ENCODE measurements around the gene CCNG2. TPM values are rescaled to one million over a fixed set of nuclear protein-coding genes. Genes with fewer than 3 reads are reported as not detected.

CCNG2 gene
- total RNA-seq, 1 donor from 2014 or later: 51.4 TPM

DNA sequence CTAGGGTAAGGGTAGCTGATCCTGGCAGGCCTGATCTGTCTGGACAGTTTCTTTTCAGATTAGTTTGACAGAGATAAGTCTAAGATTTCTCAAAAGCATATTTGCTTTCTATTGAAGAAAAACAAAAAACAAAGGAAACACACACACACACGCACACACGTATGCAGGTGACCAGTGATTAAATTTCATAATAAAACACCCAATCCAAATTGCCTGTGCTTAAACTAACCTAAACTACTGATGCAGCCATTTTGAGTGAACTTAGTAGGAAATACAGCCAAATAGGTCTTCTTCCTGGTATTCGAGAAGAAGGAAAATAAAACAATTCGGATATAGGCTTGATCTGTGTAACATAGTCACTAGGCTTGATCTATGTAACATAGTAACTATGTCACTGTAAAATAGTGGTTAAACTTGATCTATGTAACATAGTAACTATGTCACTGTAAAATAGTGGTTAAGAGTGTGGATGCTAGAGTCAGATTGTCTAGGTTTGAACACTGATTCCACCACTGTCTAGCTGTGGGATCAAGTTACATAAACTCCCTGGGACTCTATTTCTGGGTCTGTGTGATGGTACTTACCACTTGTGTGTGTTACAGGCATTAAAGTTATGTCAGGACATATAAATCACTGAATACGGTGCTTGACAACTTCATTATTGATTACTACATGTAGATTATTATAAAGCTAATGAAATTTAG, 9.8 kb upstream of the CCNG2 start:
- no peak for DNase-seq

DNA sequence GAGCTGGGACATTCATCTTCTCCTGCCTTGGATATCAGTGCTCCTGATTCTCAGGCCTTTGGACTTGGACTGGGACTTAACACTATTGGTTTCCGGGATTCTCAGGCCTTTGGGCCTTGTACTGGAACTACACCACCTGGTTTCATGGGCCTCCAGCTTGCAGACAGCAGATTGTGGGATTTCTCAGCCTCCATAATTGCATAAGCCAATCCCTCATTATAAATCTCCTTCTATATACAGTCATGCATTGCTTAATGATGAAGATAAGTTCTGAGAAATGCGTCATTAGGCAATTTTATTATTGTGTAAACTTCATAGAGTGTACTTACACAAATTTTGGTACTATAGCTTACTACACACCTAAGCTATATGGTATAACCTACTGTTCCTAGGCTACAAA, 8.9 kb upstream of the CCNG2 start:
- DNase-seq: no peak

DNA sequence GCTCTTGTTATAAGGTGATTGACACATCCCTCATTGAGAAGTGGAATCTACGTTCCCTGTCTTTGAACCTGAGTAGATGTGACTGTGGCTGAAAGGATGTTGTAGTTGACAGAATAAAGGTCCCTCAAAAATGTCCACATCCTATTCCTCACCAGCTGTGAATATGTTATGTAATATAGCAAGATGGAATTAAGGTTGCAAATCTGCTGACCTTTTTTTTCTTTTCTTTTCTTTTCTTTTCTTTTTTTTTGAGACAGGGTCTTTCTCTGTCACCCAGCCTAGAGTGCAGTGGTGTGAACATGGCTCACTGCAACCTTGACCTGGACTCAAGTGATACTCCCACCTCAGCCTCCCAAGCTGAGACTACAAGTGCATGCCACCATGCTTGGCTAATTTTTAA, 7.2 kb upstream of the CCNG2 start:
- DNase-seq: no peak

DNA sequence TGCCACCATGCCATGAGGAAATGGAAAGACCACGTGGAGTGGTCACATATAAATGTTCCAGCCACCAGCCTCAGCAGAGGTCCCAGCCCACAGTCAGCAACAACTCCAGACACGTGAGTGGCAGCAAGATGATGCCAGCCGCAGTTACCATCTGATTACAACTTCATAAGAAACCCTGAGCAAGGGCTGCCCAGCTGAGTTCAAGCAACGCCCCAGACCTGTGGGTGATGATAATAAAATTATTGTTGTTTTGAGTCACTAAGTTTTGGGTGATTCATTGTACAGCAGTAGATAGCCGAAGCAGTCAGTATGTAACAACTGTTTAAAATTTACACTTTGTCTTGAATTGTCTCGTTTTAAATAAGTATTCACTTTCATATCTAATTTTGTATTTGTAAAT, 5.8 kb upstream of the CCNG2 start:
- no peak for DNase-seq

DNA sequence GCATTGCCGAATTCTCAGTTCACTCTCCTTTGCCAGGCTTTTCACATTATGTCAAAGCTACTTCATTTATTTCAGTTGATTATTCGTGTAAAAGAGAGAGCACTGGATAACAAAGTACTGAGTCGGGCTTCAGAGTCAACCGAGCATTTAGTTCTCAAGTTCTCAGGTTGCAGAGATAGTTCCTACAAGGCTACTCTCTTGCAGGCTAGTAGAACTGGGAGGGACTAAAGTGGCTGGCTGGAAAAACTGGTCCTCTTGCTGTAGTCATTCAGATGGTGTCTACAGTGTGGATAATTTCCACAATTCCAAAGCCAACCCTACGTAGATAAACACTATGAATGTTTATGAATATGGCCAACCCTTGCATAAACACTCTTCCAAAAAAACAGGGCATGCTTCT, 4.6 kb upstream of the CCNG2 start:
- peak; percentile 3 for DNase-seq

DNA sequence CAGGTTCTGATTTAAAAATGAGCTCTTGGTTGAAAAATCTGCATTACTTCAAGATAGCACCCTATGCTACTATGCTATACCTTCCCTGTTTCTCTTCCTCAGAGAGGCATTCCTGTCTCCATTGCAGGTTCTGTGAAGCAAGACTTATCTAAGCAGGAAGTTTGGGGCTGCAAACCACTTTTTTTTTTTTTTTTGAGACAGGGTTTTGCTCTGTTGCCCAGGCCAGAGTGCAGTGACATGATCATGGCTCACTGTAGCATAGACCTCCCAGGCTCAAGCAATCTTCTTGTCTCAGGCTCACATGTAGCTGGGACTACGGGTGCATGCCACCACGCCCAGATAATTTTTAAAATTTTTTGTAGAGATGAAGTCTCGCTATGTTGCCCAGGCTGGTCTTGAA, 4.0 kb upstream of the CCNG2 start:
- no peak for DNase-seq

DNA sequence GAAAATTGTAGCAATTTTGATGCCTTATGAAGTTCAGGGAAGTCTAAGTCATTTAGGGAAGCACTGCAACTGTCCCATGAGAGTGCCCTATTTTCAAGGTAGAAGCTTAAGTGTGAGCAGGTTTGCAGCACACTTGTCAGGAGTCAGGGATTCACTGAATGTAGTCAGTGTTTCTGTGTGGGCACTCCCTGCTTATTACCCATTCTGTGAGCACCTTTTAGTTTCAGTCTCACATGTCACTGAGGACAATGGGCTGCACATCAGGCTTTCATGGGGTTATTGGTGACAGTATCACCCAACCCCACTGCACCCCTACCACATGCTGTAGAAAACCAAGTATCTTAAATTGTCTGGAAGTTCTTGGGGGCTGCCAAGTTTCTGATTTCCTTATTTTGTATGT, 2.9 kb upstream of the CCNG2 start:
- no peak for DNase-seq

DNA sequence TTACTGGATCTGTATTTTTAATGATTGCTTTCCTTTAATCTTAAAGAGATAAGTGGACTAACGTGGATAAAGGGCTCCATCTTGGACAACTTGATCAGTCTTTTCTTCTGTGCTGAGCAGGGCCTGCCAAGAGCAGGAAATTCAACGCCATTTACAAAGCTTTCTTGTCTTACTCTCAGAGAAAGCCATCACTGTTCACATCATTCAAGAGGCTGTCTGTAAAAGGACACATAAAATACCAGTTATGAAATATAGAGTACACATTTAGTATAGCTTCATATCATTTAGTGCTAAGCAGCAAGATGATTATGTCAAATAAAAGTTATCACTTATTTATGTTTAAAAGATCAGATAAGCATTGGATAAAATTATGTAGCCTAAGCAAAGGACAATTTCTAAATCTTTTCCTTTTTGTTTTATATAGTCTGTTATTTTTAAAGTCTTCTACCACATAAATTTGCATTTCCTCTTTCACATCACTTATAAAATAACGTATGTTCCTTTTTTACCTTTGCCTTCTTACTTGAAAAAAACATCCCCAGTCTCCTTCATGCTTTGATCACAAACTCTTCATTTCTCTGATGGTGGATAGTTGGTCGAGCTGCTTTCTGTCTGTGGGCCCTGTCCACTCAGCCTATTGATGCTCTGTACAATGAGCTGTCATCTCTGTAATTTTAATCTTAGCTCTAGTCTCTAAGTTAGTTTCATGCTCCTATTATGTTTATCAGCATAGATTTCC, 2.1 kb upstream of the CCNG2 start:
- no peak for DNase-seq

DNA sequence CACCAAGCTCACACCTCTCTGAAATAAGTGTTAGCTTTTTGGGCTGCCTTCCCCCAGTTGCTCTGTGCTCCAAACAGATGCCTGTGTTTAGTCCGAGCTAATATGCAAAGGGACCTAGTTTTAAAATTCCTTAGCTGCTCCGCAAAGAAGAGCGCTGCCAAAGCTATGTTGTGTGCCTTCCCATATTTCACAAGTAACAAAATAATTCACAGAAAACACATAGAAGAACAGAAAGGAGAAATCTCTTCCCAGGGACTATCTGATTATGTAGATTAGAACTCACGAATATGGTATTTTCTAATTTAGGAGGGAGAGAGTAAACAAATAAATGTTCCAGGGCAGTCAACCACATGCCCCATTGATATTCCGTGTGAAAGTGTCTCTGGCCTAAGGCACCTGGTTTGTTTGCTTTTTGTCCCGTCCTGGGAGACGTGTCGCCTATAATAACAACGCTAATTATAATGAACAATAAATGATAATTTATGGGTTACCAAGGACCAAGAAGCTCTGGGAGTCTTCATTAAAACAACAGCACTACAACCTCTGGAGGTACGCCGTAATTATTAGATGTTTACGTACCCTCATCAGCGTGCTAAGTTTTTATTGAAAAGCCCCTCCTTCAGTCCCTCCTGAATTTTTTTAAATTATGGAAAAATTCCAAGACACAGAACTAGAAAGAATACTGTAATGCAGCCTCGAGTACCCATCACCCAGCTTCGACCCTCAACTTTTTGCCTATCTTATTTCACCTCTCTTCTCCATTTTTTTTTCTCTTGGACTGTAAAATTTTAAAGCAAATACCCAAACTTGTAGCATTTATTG, 1.2 kb upstream of the CCNG2 start:
- peak; percentile 7 for DNase-seq

DNA sequence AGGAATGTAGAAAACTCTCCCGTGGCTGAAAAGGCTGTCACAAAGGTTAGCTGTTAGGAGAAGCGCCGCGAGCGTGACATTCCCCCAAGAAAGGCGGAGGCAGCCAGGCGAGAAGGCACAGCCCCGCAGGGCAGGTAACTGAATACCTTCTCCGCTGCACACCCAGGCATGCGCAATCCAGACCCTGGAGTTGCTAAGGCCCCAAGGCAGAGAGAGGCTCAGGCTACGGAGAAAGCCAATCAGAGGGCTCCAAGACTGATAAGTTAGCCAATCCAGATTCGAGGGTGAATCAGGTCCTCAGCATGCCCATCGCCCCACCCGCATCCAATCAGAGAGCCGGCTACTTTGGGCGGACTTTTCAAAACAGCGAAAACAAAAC, 485 bp upstream of the CCNG2 start:
- DNase-seq: peak; percentile 99

DNA sequence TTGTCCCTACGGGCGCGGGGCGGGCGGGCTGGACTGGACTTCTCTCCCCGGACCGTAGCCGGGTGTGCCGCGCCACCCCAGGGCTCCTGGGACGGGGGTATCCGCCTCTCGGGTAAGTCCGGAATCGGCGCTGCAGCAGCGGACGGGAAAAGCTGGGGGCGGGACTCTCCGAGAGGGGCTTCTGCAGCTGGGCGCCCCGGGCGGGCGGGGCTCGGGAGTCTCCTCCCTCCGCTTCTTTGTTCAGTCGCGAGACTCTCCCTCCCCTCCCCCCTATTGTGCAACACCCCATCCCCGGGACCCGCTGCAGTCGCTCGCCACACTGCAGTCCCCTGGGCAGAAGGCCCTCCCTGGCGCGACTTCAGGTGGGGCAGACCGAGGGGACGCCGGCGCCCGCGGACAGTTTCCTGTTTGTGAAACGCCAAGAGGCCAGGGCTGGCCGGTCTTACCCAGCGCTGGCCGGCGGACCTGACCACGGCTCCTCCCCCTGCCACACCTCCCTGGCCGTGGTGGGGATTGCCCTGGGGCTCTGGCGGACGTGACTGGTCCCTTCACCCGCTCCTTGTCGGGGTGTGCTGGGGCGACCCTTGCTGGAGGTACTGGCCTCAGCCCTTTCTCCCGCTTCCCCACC, 966 bp downstream of the CCNG2 start:
- peak; percentile 89 for DNase-seq

DNA sequence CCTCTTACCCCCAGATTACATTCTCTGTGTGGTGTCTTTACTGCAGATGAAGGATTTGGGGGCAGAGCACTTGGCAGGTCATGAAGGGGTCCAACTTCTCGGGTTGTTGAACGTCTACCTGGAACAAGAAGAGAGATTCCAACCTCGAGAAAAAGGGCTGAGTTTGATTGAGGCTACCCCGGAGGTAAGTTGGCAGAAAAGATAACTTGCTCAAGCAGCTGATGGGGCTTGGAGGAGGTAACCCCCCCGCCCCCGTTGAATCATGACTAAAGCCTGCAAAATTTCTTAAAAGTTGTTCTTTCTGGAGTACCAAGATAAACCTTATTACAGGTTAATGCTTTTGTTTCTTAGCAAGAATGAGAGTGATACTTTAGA, 1.5 kb downstream of the CCNG2 start:
- no peak for DNase-seq

DNA sequence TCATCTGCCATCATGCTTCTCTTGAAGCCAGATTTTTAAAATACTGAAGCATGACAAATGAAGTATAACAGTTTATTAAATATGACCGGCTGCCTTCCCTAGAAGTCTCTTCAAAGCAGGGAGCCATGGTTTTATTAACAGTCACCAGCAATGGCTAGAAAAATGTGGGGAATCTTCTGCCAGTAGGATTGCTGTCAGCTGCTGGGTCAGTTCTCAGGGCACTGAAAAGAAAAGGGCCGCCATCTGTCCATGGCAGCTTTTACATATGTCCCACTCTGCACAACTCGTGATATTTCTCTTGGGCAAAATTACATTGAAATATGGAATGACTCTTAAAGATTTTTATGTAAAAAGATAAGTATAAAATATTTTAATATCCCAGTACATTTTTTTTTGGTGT, 2.8 kb downstream of the CCNG2 start:
- no peak for DNase-seq

DNA sequence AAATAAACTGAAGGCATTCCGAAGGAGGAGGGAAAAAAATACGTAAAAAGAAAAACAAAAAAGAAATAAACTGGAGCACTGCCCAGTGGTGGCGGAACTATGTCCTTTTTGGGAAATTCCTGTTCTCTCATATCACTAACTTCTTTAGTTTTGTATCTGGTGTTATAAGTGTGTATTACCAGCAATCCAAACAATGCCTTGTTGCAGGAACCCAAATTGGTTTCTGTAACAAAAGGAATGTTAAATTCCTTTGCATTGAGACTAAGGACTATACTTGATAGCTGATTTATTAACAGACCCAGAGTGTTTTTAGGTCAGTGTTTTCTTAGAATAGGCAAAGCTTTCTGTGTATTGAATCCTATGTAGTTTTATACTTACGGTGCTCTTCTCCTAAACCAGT, 6.6 kb downstream of the CCNG2 start:
- DNase-seq: no peak

DNA sequence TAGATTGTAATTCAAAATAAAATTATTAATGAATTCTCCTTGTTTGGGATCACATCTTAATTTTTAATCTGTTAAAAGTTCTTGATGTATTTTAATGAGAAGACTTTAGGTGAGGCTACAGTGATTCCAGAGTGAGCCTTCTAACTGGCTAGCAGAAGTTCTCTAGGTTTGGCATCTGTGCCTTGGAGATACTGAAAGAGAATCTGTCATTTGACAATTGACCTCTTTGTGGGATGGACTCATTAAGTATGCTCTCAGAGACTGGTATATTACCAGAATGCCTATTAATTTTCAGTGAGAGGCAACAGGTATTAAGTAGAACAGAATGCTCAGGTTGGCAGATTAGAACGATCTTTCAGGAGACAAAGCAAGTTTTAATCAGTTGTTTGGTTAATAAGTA, 10.2 kb downstream of the CCNG2 start:
- DNase-seq: no peak

DNA sequence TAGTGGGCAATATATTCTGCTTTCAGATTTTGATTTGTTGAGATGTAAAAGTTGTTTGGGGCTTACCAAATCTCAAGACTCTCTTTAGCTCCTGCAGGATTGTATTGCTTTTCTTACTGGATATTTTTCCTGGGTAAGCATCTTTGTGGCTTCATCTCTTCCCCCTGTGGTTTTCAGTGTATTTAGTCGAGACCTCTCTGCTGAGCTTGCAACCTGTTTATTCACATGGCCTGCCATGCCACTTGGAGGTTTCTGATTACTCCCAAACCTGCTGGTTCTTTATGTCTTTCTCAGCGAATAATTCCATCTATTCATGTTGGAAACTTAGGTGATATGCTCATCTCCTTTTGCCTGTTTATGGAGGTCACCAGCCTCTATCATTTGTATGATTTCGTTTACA, 10.9 kb downstream of the CCNG2 start:
- no peak for DNase-seq

DNA sequence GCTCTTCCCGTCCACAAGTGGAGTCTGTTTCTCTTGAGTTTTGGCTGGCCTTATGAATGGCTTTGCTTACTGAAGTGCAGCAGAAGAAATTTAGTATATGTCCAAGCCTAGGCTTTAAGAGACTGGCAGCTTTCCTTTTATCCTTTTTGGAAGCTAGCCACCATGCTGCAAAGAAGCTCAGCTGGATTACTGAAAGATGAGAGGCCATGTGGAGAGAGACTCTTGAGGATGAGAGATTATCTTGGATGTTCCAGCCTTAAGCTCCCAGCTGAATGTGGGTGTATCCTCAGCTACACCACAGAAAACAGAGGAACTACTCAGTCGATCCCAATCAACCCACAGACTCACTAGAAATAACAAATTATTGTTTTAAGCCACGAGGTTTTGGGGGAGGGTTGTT, 12.5 kb downstream of the CCNG2 start:
- DNase-seq: no peak

DNA sequence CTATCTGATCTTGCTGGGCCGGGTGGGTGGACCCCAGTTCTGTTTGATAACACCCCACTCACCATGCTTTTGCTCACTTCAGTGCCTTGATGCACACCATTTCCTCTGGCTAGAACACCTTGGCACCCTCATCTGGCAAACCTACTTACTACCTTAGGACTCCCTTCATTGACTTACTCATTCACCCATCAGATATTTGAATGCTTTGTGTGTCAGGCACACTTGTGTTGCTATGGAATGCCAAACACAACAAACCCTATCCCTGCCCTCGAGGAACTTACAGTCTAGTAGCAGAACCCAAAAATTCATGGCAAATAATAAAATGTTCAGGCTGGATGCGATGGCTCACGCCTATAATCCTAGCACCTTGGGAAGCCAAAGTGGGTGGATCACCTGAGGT, 13.9 kb downstream of the CCNG2 start:
- DNase-seq: no peak

DNA sequence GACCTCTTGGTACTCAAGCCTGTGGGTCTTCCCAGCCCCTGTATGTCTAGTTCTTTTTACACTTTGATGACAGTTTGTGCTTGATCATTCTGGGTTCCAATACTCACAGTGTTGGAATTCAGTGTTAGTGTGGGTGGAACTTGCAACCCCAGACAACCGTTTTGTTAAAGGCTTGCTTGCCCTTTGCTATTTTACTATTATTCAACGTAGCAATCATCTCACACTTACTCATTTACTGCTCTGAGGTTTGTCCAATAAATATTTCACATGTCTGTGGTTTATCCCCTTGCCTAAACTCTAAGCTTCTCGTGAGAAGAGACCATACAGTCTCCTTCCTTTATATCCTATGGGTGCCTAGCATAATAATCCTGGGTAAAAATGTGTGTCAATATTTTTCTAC, 15.3 kb downstream of the CCNG2 start:
- no peak for DNase-seq

DNA sequence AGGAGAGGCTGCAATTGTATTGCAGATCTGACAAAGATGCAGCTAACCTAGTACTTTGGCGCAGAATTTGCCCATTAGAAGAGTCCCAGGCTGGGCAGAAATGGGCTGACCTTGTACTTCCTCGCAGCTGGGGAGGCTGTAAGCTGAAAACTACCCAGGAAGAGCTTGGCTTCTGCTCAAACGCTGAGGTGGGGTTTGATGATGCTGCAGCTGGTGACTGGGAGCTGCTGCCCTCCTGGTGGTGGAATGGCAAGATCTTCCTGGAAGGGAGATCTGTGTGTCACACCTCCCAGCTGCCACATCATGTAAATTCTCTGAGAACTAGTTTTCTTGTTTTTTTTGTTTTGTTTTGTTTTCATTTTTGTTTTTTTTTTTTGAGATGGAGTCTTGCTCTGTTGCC, 17.4 kb downstream of the CCNG2 start:
- DNase-seq: no peak

DNA sequence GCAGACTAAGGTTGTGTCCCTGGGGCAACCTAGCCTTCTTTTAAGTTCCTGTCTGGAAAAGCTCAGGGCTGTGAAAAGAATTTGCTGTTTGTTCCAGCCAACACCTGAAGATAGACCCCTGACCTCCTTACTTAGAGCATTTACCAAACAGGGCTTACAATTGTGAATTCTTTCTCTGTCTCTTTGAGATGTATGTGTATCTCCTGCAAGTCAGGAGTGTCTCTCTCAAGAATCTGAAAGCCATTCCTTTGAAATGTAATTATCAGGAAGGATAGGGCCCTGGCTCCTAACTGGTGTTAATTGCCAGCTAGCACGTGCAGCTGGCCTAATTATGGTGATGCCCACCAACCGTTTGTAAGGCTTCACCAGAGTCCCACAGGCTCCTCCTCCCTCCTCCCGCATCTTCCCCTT, 18.2 kb downstream of the CCNG2 start:
- DNase-seq: no peak

DNA sequence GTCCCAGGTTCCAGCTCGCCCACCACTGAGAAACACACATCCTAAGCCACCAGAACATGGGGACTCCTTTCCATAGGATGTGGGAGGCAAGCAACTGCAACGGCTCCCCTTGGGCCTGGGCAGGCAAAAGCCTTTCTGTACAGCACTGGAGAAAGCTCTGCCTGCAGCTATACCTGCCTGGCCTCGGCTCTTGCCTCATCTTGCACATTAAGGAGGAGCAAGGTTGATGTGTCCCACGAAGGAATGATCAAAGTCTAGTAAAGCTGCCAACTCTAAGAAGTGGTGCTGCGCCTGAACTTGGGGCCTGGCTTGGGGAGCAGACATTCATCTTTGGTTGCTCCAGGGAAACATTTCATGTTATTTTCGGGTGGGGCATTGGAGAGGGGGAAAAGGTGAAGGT, 19.6 kb downstream of the CCNG2 start:
- no peak for DNase-seq

DNA sequence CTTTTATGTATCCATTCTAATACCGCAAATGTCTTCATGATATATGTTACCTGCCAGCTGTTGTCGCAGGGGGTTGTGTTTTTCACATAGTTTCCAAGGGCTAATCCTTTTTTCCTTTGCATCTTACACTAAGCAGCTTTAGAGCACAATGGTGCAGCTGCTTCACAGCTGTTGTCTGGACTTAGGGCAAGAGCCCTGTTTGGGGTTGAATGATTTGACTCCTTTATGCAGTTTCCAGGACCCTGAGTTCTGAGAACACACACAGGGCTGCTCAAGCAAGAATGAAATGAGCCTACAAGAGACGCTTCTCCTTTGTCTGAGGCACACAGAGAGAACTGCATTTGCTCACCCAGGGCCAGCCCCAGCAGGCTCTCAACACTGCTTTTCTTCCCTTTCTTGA, 20.2 kb downstream of the CCNG2 start:
- peak; percentile 40 for DNase-seq
